Mucosa of descending colon (tissue), 3 donors: ENCODE data around the gene ZMYM5. TPM values are rescaled to one million over a fixed set of nuclear protein-coding genes. Genes with fewer than 3 reads are reported as not detected.

ENCODE experiments used
- ATAC-seq: fragments of 200-7000 bp; cut with Tn5 transposase; one replicate; pipeline ENCODE4 v1.9.1; 2020; ENCODE audit warnings: mild to moderate bottlenecking, moderate library complexity
- DNase-seq, 3 donors: peaks; one replicate each; pipeline ENCODE4 v3.0.0-alpha.2; 2020
- H3K36me3 ChIP-seq: fragments of 200-600 bp; one replicate; pipeline ENCODE4 v1.8.0; 2021; ENCODE audit warnings: low read depth, mild to moderate bottlenecking
- H3K4me1 ChIP-seq: fragments of 200-600 bp; one replicate; pipeline ENCODE4 v1.8.0; 2021; ENCODE audit warnings: low read depth, mild to moderate bottlenecking
- H3K4me3 ChIP-seq: fragments of 200-600 bp; one replicate; pipeline ENCODE4 v1.8.0; 2021; ENCODE audit warnings: mild to moderate bottlenecking
- H3K9me3 ChIP-seq: fragments of 200-600 bp; one replicate; pipeline ENCODE4 v1.8.0; 2021; ENCODE audit warnings: mild to moderate bottlenecking
- CTCF ChIP-seq: fragments of 200-600 bp; IDR thresholded peaks from one replicate; pipeline ENCODE4 v1.8.0; 2022; ENCODE audit warnings: antibody characterized with exemption, mild to moderate bottlenecking
- intact Hi-C, 2 donors: fragments of 100-400 bp; cut with DNase I in 1 of 2; cut with micrococcal nuclease in 1 of 2; formaldehyde crosslinking; loops; one replicate each; pipeline versions ENCODE4 v1.11.0 to v1.11.1; 2022; cut with DNase I, micrococcal nuclease
- total RNA-seq, 3 donors: library from RNA; stranded (reverse); fragmentation: NEBNext Ultra II Directional in 2 of 3; extraction: Animal tissue kit (Norgen Biotek cat#: 25700) in 2 of 3; gene quantifications; one replicate each; pipeline versions ENCODE4 v1.2.1 to v1.2.4, GENCODE V29; 2021 to 2023
- donor health status: DM: no; HTN: no; CAD: no; lungs with moderate emphysema.
- donor health status: DM: no; HTN: no; CAD: no.
- donor health status: DM: no; HTN: yes; CAD: no.

Gene ZMYM5
- total RNA-seq, 3 donors from 2014 or later: 7.4 to 13.9 (median 9.2) TPM

DNA sequence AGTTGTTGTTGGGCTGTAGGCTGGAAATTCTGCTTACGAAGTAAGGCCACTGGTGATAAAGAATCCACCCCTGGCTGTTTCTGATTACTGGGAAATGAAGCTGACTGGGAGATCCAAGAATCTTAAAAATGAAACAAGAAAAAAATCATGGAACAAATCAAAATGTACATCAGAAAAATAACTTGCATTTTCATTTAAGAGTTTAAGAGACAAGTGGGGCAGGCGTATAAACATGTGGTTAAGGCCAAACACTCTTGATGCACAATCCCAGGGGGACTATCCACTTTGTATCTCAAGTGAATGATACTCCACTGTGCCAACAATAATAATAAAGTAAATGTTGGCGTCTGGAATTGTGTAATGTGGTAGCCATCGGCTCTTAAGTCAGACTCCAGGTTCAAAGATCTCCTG, 24.6 kb downstream of the ZMYM5 start:
- no peak for ATAC-seq
- TF ChIP-seq CTCF: no peak
- DNase-seq: no peak
- intact Hi-C loops: no loop called here
- Histone ChIP-seq H3K4me1 (no peaks in the 10 kb centered on the region), H3K9me3 (no peaks in the 10 kb centered on the region), H3K36me3 (no peaks in the 10 kb centered on the region), H3K4me3 (no peak overlapping the region)

GRCh38 chr13:19836472-19836871, 27.0 kb downstream of the ZMYM5 start:
- TF ChIP-seq CTCF: no peak
- Histone ChIP-seq H3K4me1 (no peaks in the 10 kb centered on the region), H3K9me3 (no peaks in the 10 kb centered on the region), H3K4me3 (no peak overlapping the region), H3K36me3 (no peaks in the 10 kb centered on the region)
- DNase-seq (no peak), ATAC-seq (no peak)
- intact Hi-C loops: no loop called here

DNA sequence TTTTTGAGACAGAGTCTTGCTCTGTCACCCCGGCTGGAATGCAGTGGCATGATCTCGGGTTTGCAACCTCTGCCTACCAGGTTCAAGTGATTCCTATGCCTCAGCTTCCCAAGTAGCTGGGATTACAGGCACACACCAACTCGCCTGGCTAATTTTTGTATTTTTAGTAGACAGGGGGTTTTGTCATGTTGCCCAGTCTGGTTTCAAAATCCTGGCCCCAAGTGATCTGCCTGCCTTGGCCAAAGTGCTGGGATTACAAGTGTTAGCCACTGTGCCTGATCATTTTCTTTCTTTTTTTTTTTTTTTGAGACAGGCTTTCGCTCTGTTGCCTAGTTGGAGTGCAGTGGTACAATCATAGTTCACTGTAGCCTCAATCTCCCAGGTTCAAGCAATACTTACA, 28.7 kb downstream of the ZMYM5 start:
- DNase-seq: no peak
- intact Hi-C loops: no loop called here
- TF ChIP-seq CTCF: no peak
- no peak for ATAC-seq
- Histone ChIP-seq H3K4me1 (no peaks in the 10 kb centered on the region), H3K9me3 (no peaks in the 10 kb centered on the region), H3K4me3 (no peak overlapping the region), H3K36me3 (no peaks in the 10 kb centered on the region)

DNA sequence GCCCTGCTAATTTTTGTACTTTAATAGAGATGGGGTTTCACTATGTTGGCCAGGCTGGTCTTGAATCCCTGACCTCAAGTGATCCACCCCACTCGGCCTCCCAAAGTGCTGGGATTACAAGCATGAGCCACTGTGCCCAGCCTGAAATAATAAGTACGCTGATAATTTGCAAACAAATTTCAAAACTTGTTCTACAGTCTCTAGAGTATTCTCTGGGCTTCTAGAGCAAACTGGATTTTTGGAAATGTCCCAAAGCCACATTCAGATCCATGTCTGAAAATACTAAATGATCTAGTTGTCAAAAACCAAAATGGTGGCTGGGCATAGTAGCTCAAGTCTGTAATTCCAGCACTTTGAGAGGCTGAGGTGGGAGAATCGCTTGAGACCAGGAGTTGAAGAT, 40.8 kb downstream of the ZMYM5 start:
- Histone ChIP-seq H3K36me3 (no peaks in the 10 kb centered on the region), H3K4me3 (no peak overlapping the region), H3K9me3 (no peaks in the 10 kb centered on the region), H3K4me1 (no peaks in the 10 kb centered on the region)
- no peak for ATAC-seq
- TF ChIP-seq CTCF: no peak
- intact Hi-C loops: no loop called here
- no peak for DNase-seq

DNA sequence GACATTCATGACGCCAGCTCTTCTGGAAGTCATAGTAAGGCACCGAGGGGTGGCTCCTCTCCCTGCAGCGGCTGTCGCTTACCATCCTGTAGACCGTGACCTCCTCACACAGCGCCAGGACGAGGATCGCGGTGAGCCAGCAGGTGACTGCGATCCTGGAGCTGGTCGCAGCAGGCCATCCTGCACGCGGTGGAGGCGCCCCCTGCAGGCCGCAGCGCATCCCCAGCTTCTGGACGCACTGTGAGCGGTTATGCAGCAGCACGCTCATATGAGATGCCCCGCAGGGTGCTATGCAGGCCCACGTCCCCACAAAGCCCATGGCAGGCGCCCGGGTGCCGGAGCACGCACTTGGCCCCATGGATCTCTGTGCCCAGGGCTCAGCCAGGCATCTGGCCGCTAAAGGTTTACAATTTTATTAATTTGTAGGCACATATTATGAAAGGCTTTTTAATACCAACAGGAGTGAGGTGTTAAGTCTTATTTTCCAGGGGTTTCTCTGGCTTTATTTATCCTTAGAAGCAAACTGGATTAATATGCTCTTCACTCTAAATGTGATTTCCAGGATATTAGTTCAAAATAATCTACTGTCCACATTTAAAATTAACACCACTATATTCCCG, 45.1 kb downstream of the ZMYM5 start:
- no peak overlapping the region for H3K4me3 ChIP-seq
- no peak for TF ChIP-seq CTCF
- DNase-seq: peak; percentile 37 to 52 (median 41)
- no peaks in the 10 kb centered on the region for H3K4me1 ChIP-seq
- intact Hi-C loops: no loop called here
- H3K9me3 ChIP-seq: no peaks in the 10 kb centered on the region
- ATAC-seq: peak; percentile 54
- H3K36me3 ChIP-seq: no peaks in the 10 kb centered on the region
